KOPT-K1 (cell line): Measurements from ENCODE around the gene RERE.

ENCODE experiments used
- H3K27ac ChIP-seq: fragments of 200-600 bp; sonication (generic); 2 replicates; pipeline ENCODE4 v1.5.1; 2016; ENCODE audit warnings: antibody characterized with exemption, mild to moderate bottlenecking, low read depth, low read length; ENCODE audit not compliant: poor library complexity, severe bottlenecking
- H3K36me3 ChIP-seq: fragments of 200-600 bp; sonication (generic); 2 replicates; pipeline ENCODE4 v1.5.1; 2017; ENCODE audit warnings: antibody characterized with exemption, mild to moderate bottlenecking, low read length, moderate library complexity; ENCODE audit not compliant: insufficient read depth
- H3K9me3 ChIP-seq: fragments of 200-600 bp; sonication (generic); 2 replicates; pipeline ENCODE4 v1.5.1; 2017; ENCODE audit warnings: antibody characterized with exemption, low read length, mild to moderate bottlenecking; ENCODE audit not compliant: insufficient read depth, poor library complexity, severe bottlenecking

The RERE gene

DNA sequence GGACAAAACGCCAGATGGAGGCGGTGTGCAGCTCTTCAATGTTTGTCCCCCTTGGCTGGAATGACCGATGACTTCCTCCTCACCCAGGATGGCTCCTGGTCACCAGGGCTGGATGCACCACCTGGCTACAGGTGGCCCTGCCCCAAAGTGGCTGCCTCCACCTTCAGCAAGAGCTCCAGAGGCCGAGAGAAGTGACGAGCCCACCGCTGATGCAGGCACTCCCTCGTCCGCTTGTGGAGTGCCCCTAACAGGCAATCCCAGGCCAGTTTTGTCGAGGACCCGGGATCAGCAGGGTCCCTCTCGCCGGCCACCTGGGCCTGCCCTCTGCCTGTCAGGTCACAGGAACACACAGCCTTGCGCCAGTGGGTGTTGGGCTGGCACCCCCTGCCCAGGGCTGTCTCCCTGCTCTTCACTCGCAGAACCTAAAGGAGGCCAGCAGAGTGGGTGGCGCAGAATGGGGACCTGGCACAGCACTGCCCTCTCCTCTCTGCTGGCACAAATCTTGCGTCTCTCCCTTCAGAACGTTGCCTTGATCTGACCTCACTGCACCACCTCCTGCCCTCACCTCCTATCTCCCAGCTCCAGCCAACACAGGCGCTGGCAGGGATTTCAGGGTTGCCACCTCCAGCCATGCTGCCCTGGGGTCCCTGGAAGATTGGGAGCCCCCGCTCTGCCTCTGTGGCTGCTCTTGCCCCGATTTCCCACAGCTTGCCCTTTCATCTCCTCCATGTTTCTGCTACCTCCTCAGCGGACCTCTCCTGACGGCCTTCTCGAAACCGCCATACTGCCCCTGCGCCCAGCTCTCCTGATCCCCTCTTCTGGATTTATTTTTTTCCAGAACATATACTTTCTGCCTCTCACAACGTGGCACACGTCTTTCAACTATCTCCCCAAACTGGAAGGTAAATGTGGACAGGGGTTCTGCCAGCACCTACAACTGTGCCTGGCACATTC is 460.9 kb downstream of the RERE start:
- H3K27ac ChIP-seq: no peak overlapping the region
- H3K9me3 ChIP-seq: no peaks in the 10 kb centered on the region
- H3K36me3 ChIP-seq: peaks cover 69% of the 10 kb centered on the region

DNA sequence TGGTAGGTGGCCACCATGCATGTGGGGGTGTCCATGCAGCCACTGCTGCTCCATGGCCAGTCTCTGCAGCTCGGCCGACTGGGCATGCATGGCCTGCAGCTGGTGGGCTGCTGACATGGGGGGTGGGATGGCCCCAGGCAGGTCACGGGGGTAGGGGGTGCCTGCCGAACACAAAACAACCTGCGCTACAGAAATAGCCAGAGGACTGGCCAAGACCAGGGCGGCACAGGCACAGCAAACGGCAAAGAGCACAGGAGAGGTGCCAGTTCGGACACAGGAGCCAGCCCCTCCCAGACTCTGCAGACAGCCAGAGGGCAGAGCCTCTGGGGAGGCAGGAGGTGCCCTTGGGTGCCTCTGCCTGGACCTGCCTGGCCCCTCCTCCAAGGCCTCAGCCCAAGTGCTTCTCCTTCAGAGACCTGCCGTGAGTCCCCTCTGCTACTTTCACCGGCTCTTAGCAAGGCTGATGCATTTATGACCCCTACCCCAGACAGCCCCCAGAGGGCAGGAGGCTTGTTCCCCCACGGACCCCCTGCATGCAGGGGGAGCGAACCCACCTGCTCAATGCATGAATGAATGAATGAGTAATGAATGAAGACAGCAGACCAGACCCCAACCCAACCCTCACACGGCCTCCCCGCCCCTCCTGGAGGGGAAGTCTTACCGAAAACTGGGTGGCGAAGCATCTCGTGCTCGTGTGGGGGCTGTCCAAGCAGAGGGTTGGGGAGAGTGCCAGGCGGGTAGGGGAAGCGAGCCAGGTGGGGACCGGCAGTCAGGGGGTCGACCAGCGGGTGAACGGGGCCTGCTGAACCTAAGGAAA is 461.8 kb downstream of the RERE start:
- Histone ChIP-seq H3K36me3 (peaks cover 63% of the 10 kb centered on the region), H3K27ac (no peak overlapping the region), H3K9me3 (no peaks in the 10 kb centered on the region)

DNA sequence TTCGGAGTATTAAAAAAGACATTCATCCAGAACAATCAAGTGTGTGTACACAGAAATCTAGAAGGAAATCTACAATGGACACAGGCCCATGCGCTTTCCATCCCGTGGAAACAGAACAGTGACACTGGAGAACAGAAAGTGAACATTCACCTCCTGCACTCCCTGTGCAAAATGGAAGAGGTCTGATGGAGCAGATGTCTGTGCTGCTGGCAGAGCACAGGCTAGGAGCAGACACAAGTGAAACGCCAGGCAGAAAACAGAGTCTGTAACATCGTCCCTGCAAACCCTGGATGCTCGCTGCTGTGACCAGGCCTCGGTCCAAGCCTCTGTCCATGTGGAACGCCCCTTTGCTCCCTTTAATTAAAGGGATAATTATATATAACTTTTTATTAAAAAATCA is 463.4 kb downstream of the RERE start:
- peaks cover 54% of the 10 kb centered on the region for H3K36me3 ChIP-seq
- H3K9me3 ChIP-seq: no peaks in the 10 kb centered on the region
- no peak overlapping the region for H3K27ac ChIP-seq

DNA sequence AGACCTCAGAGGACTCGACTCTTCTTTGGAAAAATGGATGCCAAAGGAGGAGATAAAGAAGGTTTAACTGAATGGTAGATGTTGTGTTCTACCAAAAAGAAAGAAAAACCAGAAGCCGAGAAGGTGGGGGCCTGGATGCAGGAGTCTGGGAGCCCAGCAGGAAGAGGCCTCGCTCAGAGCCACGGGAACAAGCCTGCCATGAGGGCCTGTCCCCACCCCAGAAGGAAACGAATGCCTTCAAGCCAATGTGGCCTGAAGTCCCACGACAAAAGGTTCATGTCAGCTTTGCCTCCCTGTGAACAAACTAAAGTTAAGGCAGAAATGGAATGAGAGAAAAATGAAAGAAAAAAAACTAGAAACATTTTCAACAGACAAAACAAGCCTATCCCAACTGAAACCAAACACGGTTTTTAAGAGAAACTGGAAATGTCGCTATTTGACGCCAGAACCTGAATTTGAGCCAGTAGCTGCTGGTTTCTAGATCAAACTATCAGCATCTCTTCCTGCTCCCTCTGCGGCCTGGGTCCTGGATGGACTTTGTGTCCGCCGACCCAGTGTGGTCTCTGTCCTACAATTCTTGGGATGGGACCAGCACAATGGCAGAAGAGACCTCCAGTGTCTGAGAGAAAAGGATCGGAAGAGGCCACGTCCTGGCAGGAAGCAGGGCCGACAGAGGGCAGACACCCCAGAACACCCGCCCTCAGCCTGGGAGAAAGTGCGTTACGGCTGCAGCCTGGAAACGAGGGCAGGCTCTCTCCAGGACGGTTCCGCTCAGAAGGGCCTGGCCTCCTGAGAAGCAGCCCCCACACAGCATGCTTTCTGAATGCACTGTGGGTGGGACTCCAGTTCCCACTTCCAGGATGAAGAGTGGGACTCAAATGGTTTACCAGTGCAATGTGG is 464.3 kb downstream of the RERE start:
- H3K36me3 ChIP-seq: peaks cover 46% of the 10 kb centered on the region
- no peaks in the 10 kb centered on the region for H3K9me3 ChIP-seq
- H3K27ac ChIP-seq: no peak overlapping the region

DNA sequence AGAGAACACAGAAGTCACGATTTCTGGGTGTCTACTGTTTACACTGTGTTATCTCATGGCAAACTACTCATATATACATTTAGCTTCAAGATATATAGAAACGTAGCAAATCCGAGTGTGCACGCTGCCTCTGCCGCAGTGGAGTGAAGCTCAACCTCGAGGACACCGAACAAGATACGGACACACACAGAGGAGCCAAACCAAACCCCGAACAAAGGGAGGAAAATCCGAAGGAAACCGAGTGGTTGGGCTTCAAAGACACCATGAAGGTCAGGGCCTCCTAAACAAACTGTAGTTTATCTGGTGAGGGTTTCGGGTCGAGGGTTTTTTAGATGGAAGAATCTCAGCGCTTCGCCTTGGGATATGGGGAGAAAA is 465.0 kb downstream of the RERE start:
- Histone ChIP-seq H3K27ac (no peak overlapping the region), H3K9me3 (no peaks in the 10 kb centered on the region), H3K36me3 (peaks cover 39% of the 10 kb centered on the region)

DNA sequence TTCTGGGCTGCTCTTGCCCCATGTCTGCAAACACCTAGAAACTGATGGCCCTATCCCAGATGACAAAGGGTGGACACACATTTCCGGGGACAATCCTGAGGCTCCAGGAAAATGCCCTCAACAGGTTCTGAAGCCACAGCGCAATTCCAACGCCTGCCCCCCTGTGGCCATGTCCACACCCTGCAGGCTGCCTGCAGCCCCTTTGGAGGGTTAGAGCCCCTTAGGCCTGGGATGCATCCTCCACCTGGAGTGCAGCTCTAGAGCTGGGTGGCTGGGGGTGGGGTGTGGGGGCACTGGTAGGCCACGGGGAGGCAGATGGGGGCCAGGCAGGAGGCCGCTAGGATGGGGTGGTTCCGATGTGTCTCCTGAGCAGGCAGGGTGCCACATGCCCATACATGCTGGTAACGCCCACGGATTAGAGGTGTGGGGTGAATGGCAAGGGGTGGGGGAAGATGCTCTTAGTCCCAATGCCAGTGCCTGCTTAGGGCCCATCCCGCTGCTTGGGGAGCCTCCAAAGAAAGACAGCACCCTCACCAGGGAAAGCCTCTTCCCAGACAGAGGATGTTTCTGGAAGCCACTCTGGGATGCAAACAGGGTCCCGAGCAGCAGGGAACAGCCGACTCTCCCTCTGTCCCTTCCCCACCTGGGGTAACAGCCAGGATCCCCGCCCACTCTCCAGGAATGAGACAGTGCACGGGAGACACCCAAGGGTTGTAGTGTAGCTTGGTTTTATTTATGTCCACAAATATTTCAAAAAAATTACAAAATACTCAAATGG is 465.6 kb downstream of the RERE start:
- Histone ChIP-seq H3K9me3 (no peaks in the 10 kb centered on the region), H3K27ac (no peak overlapping the region), H3K36me3 (peaks cover 33% of the 10 kb centered on the region; the same call in 1 of the 2 replicates)

DNA sequence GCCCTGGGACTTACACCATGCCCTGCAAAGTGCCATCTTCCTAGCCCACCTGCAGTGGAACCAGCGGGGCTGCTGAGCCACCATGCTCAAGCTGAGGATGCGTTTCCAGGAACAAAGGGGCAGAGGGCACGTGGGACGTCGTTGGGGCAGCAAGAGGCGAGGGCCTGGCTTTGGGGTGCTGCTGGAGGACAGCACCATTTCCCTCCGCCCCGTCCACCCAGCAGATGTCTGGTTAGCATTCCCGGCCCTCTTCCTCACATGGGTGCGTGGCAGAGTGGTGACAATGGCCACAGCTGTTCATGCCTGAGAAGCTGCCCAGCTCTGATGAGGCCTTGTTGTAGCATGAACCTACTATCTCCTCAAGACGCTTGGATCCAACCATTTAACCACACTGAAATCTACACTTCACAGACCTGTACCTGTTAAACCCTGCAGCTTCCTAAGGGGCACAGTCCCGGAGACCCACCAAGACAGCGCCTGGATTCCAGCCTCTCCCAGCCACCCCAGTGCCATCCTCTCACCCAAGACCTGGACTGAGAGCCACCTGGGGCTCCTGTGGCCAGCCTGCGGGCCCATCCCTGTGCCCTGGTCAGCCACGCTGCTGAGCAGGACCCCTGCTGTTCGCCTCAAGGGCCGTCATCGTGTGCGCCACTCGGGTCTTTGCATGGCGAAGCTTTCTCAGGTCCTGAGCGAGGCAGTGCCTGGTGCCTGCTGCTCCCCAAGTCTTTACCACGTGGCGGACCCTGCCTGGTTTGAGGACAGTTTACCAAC is 466.3 kb downstream of the RERE start:
- no peaks in the 10 kb centered on the region for H3K9me3 ChIP-seq
- H3K27ac ChIP-seq: no peak overlapping the region
- peaks cover 25% of the 10 kb centered on the region; the same call in 1 of the 2 replicates for H3K36me3 ChIP-seq

DNA sequence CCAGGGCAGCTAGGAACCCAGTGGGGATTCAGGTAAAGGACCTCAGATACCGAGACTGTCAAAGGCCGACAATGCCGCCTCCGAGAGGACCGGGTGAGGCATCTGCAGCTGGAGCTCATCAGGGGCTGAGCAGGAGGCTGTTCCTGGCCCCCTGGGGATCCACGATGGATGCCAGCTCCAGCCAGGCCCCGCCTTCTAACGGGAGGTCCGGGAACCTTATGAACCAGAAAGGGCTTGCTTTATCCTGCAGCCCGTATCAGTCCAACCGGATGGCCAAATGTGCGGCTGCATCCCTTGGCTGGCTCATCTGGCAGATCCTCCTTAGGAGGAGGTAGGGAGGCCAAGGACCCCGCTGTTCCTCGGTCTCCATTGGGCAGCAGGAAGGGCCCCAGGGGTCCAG is 467.5 kb downstream of the RERE start:
- peaks cover 14% of the 10 kb centered on the region; the same call in 1 of the 2 replicates for H3K36me3 ChIP-seq
- H3K27ac ChIP-seq: no peak overlapping the region
- no peaks in the 10 kb centered on the region for H3K9me3 ChIP-seq

DNA sequence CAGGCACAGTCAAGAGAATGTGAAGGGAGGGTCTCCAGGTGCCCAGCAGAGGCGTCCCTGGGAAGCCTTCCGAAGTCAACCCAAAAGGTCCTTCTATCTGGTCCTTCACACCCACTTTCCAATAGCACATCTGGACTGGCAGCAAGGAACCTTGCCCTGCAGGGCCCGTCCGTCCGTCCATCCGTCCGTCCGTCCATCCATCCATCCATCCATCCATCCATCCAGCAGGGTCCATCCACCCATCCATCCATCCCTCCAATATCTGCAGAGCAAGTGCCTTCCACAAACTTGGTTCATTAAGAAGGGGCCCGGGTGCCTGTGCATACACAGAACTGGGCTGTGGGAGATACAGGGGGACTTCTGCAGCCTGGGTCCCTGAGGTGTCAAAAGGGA is 468.0 kb downstream of the RERE start:
- peaks cover 10% of the 10 kb centered on the region; the same call in 1 of the 2 replicates for H3K36me3 ChIP-seq
- no peaks in the 10 kb centered on the region for H3K9me3 ChIP-seq
- H3K27ac ChIP-seq: no peak overlapping the region

DNA sequence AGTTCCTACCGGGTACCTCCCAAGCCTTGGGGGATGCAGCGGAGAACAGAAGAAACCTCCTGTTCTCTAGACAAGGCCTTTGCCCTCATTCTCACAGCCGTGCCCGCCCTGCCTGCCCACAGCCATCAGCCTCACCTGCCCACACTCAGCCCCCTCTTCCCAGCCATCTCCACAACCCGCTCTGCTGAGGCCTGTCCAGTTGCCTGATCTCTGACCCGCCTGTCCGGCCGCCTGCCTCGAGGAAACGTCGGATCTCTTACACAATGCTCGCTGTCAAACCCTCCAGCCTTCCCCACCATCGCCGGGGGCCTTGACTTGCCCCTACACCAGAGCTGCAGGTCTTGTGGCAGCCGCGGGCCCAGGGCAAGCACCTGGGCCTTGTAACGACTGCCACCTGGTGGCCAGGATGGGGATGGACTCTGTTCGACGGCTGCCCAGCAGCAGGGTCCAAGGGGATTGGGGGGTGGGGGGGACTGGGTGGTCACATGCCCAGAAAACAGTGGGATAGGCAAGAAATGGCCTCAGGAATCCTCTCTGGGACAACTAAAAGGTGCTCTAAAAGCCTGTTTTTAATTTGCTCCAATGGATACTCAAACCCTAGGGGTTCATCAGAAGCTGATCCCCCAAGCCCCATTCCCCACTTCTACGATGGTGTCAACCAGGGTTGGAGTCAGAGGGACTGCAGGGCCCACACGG is 468.5 kb downstream of the RERE start:
- Histone ChIP-seq H3K9me3 (no peaks in the 10 kb centered on the region), H3K27ac (no peak overlapping the region), H3K36me3 (peaks cover 7% of the 10 kb centered on the region; the same call in 1 of the 2 replicates)

DNA sequence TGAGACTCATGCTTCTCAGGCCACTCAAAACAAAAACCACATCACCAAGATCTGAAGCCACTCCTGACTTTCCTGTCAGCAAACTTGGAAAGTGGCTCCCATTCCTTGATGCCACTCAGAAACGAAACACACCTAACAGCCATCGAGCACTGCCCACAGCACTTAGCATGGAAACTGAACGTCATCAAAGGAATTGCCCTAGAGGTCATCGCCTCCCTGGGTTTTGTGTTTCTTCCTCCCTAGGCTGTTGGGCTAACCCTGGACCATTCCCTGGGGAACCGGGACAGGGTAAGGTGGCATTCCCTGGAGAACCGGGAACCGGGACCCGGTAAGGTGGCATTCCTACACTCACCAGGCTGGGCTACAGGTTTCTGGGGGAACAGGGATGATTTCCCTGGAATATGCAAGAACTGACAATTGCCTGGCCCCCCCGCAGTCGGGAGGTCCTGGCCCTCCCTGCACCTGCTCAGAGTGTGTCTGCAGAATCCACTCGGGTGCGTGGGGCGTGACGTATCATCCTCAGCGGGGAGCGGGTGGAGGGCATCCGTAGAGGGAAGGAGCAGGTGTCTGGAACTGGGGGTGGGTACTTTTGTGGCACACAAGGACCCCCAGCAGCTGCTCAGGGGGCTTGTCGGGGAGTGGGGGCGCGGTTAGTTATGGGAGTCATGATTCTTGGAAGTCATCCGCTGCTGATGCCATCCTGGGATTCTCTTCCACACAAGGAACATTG is 469.2 kb downstream of the RERE start:
- Histone ChIP-seq H3K27ac (no peak overlapping the region), H3K36me3 (no peaks in the 10 kb centered on the region), H3K9me3 (no peaks in the 10 kb centered on the region)

DNA sequence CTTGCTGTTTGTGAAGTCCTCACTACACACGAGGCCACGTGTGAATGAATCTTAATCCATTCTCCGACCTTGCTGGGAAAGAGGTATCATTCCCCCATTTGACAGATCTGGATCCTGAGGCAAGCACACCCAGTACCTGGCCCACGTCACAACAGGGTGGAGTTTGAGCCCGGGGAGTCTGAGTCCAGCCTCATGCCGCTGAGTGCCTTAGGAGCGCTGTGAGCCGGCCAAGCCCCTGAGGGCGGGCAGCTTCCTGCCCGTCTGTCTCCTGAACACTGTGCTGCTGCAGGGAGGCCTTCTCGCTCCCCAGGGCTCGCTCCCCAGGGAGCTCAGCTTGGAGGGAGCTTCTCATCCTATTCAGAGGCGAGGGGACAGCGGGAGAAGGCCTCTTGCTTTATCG is 469.8 kb downstream of the RERE start:
- Histone ChIP-seq H3K9me3 (no peaks in the 10 kb centered on the region), H3K36me3 (no peaks in the 10 kb centered on the region), H3K27ac (no peak overlapping the region)
